OCI-LY7 (cell line): Measurements from ENCODE around the gene NDST4.

Experiments
- EZH2phosphoT487 ChIP-seq: fragments of 200-600 bp; sonication (generic); IDR thresholded peaks from 2 replicates; pipeline ENCODE4 v1.6.1; 2018; ENCODE audit warnings: low read depth, borderline replicate concordance, mild to moderate bottlenecking, mixed run types, antibody characterized with exemption, low read length, moderate library complexity, mixed read lengths
- TF ChIP-seq, protein P1 (sequence below): fragments of 200-600 bp; sonication (generic); conservative IDR thresholded peaks from 2 replicates; pipeline ENCODE4 v1.5.1; 2014; ENCODE audit warnings: mild to moderate bottlenecking, antibody characterized with exemption, low read length, moderate library complexity, mixed read lengths

DNA sequence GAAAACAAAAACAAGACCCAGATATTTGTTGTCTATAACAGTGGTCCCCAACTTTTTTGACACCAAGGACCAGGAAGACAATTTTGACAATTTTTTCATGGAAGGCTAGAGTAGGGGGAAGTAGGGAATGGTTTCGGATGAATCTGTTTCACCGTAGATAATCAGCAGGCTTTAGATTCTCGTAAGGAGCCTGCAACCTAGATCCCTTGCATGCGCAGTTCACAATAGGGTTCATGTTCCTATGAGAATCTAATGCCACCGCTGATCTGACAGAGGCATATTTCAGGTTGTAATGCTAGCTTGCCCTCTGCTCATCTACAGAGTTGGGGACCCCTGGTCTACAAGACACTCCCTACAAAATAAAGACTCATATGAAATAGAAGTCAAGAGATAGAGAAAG, 229.8 kb downstream of the NDST4 start:
- TF ChIP-seq, protein P1, sequence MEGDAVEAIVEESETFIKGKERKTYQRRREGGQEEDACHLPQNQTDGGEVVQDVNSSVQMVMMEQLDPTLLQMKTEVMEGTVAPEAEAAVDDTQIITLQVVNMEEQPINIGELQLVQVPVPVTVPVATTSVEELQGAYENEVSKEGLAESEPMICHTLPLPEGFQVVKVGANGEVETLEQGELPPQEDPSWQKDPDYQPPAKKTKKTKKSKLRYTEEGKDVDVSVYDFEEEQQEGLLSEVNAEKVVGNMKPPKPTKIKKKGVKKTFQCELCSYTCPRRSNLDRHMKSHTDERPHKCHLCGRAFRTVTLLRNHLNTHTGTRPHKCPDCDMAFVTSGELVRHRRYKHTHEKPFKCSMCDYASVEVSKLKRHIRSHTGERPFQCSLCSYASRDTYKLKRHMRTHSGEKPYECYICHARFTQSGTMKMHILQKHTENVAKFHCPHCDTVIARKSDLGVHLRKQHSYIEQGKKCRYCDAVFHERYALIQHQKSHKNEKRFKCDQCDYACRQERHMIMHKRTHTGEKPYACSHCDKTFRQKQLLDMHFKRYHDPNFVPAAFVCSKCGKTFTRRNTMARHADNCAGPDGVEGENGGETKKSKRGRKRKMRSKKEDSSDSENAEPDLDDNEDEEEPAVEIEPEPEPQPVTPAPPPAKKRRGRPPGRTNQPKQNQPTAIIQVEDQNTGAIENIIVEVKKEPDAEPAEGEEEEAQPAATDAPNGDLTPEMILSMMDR: no peak
- no peak for TF ChIP-seq EZH2phosphoT487
